ENCODE measurements around the gene DOCK7. TPM values are rescaled to one million over a fixed set of nuclear protein-coding genes. Genes with fewer than 3 reads are reported as not detected.

DOCK7 gene
- total and polyA plus RNA-seq, 2 of the 13 experiments (the other 11 are each of a cell fraction or from before 2014, with no cell fraction given) = 45.7 to 67.2 TPM

DNA sequence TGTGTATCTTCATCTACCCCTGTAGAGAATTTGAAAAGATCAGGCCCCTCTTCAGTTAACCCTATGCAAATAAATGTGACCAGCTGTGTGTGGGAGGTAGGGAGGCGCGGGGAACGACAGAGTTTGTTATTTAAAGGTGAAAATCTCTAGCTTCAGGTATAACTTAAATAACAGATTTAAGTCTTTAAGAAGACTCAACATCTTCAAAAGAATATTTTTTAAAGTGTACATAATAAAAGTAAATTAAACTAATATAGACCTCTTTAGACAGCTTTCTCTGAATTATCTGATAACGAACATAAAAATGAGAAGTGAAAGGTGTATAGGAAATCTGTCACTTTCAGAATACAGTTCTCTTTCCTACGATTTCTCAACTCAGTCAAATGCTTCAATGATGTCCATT, 74.9 kb downstream of the DOCK7 start:
- ATAC-seq (no peak), FAIRE-seq (no peak), DNase-seq (ENCODE audit: low spot score) (no peak)
- Histone ChIP-seq H3K9me3 (ENCODE audit: low read length) (no peaks in the 10 kb centered on the region), H2AFZ (ENCODE audit: low read length) (no peak overlapping the region), H3K79me2 (ENCODE audit: insufficient read depth, low read length) (no peaks in the 10 kb centered on the region), H3K9ac (ENCODE audit: insufficient read depth, low read depth, low read length) (no peak overlapping the region), H3K27me3 (ENCODE audit: control insufficient read depth in 1 of 2, insufficient read depth in 2 of 2, low read length in 2 of 2) (no peaks in the 10 kb centered on the region), H4K20me1 (ENCODE audit: insufficient read depth, low read length) (no peaks in the 10 kb centered on the region), H3K4me3 (replicated peaks in 1 of 3; ENCODE audit: insufficient read depth in 1 of 3, low read depth in 2 of 3, low read length in 3 of 3) (no peak overlapping the region), H3K4me2 (ENCODE audit: low read depth, low read length) (no peak overlapping the region), H3K4me1 (ENCODE audit: insufficient read depth, low read length) (peaks cover 35% of the 10 kb centered on the region), H3K36me3 (replicated peaks in 1 of 2; ENCODE audit: control insufficient read depth in 1 of 2, insufficient read depth in 2 of 2, low read length in 2 of 2) (peaks cover 1 to 31% of the 10 kb centered on the region in 2 experiments; a peak in 4 of 5 replicates), H3K27ac (ENCODE audit: extremely low read length, insufficient read depth, low read length) (no peak overlapping the region)
- intact Hi-C loops (cut with micrococcal nuclease; ENCODE audit: unreplicated experiment) = no loop called here
- in situ Hi-C loops (cut with HindIII; ENCODE audit: extremely low pct_ligation_motif_present, low pct_unique_long_range_greater_than_20kb) = no loop called here
- TF ChIP-seq HOXA5 (CRISPR knock-in tag; IDR thresholded peaks at IDR 0.05) (no peak), DNMT3B (CRISPR knock-in tag; conservative IDR thresholded peaks at IDR 0.05) (no peak), ZNF207 (IDR thresholded peaks at IDR 0.05; ENCODE audit: borderline replicate concordance) (no peak), THYN1 (CRISPR knock-in tag; IDR thresholded peaks at IDR 0.05; ENCODE audit: borderline replicate concordance, low read depth) (no peak), HDAC2 (CRISPR knock-in tag; IDR thresholded peaks at IDR 0.05) (no peak), CAMTA2 (CRISPR knock-in tag; IDR thresholded peaks at IDR 0.05; ENCODE audit: borderline replicate concordance) (no peak), ZNF12 (CRISPR knock-in tag; IDR thresholded peaks at IDR 0.05) (no peak), HOXA7 (CRISPR knock-in tag; IDR thresholded peaks at IDR 0.05) (no peak), GPN1 (CRISPR knock-in tag; IDR thresholded peaks at IDR 0.05; ENCODE audit: borderline replicate concordance) (no peak), NFATC3 (CRISPR knock-in tag; IDR thresholded peaks at IDR 0.05) (no peak), NAIF1 (CRISPR knock-in tag; IDR thresholded peaks at IDR 0.05; ENCODE audit: borderline replicate concordance) (no peak), SOX6 (IDR thresholded peaks at IDR 0.05) (no peak), SOX6 (CRISPR knock-in tag; IDR thresholded peaks at IDR 0.05) (no peak), ZNF543 (CRISPR knock-in tag; IDR thresholded peaks at IDR 0.05) (no peak), ZNF629 (CRISPR knock-in tag; conservative IDR thresholded peaks at IDR 0.05) (no peak)
- TF ChIP-seq, protein P1, sequence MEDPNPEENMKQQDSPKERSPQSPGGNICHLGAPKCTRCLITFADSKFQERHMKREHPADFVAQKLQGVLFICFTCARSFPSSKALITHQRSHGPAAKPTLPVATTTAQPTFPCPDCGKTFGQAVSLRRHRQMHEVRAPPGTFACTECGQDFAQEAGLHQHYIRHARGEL (CRISPR knock-in tag; IDR thresholded peaks at IDR 0.05) = no peak
- TF ChIP-seq, protein P2, sequence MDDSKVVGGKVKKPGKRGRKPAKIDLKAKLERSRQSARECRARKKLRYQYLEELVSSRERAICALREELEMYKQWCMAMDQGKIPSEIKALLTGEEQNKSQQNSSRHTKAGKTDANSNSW (CRISPR knock-in tag; IDR thresholded peaks at IDR 0.05; ENCODE audit: borderline replicate concordance) = no peak
- TF ChIP-seq, protein P3, sequence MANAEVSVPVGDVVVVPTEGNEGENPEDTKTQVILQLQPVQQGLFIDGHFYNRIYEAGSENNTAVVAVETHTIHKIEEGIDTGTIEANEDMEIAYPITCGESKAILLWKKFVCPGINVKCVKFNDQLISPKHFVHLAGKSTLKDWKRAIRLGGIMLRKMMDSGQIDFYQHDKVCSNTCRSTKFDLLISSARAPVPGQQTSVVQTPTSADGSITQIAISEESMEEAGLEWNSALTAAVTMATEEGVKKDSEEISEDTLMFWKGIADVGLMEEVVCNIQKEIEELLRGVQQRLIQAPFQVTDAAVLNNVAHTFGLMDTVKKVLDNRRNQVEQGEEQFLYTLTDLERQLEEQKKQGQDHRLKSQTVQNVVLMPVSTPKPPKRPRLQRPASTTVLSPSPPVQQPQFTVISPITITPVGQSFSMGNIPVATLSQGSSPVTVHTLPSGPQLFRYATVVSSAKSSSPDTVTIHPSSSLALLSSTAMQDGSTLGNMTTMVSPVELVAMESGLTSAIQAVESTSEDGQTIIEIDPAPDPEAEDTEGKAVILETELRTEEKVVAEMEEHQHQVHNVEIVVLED (CRISPR knock-in tag; IDR thresholded peaks at IDR 0.05; ENCODE audit: borderline replicate concordance) = no peak
- no TSS peak for BruUV-seq (replicated peaks)
- 94% methylated on average over 5 of the region's 5 CpGs for WGBS (ENCODE audit: low lambda C conversion rate)
- POLR2A ChIA-PET = no interaction called here
- CTCF ChIA-PET (ENCODE audit: low intra/inter-chr PET ratio, low total read pairs) = no interaction called here

Data from HepG2 (cell line).